H1 (cell line): ENCODE results near the gene RFPL1. TPM values are rescaled to one million over a fixed set of nuclear protein-coding genes. Genes with fewer than 3 reads are reported as not detected.

Experiments
- CTCF ChIA-PET: fragments of 300-600 bp; sonication (Branson Sonifier 250); formaldehyde crosslinking; loops from one replicate; lab custom pipeline; 2021; ENCODE audit not compliant: partially characterized antibody; lab: Charles Lee
- POLR2A ChIA-PET: fragments of 300-600 bp; sonication (Branson Sonifier 250); formaldehyde crosslinking; loops from one replicate; lab custom pipeline; 2021; ENCODE audit warnings: inconsistent platforms; ENCODE audit not compliant: partially characterized antibody; lab: Charles Lee
- DNase-seq, 2 experiments: peaks; one replicate each; pipeline versions ENCODE4 v3.0.0 to v3.0.0-alpha.2; 2010 to 2022; ENCODE audit warnings: low spot score in 2 of 2, low read depth in 1 of 2, mixed read lengths in 1 of 2
- FAIRE-seq: peaks from 2 replicates; lab custom pipeline; 2011; peaks lifted over from hg19 to GRCh38; lab: Jason Lieb, UNC
- H2AFZ ChIP-seq: 2 replicates; pipeline ENCODE4 v1.8.1; 2012; ENCODE audit warnings: low read length, inconsistent platforms
- H2AK5ac ChIP-seq: 2 replicates; pipeline ENCODE4 v1.6.1; 2013; ENCODE audit warnings: low read depth, low read length
- H2BK120ac ChIP-seq: replicated peaks from 2 replicates; pipeline ENCODE3; 2013; ENCODE audit warnings: low read depth, low read length, inconsistent platforms
- H2BK12ac ChIP-seq: 2 replicates; pipeline ENCODE4 v1.6.1; 2013; ENCODE audit warnings: low read depth, low read length
- H2BK15ac ChIP-seq: 2 replicates; pipeline ENCODE4 v1.6.1; 2013; ENCODE audit warnings: low read length
- H2BK20ac ChIP-seq: 2 replicates; pipeline ENCODE4 v1.6.1; 2013; ENCODE audit warnings: low read length
- H2BK5ac ChIP-seq: 2 replicates; pipeline ENCODE4 v1.6.1; 2013; ENCODE audit warnings: low read depth, low read length
- H3K14ac ChIP-seq: 2 replicates; pipeline ENCODE4 v1.6.1; 2013; ENCODE audit warnings: inconsistent platforms; ENCODE audit not compliant: insufficient read length
- H3K18ac ChIP-seq: 2 replicates; pipeline ENCODE4 v1.6.1; 2013; ENCODE audit warnings: low read length; ENCODE audit errors: extremely low read depth
- H3K23ac ChIP-seq: 2 replicates; pipeline ENCODE4 v1.6.1; 2013; ENCODE audit warnings: inconsistent platforms; ENCODE audit not compliant: insufficient read length
- H3K23me2 ChIP-seq: 2 replicates; pipeline ENCODE4 v1.6.1; 2013; ENCODE audit warnings: low read depth, low read length
- H3K27ac ChIP-seq: 2 replicates; pipeline ENCODE4 v1.6.1; 2011; ENCODE audit warnings: low read depth, low read length, inconsistent platforms
- H3K27me3 ChIP-seq, 4 experiments: replicated peaks in 1 of 4; 1 replicate in 1 of 4; 2 replicates in 3 of 4; pipeline versions ENCODE4 v1.6.1 to v1.8.1; 2011 to 2013; ENCODE audit warnings: low read length in 3 of 4, mild to moderate bottlenecking in 3 of 4, inconsistent platforms in 2 of 4, mixed read lengths in 2 of 4, moderate library complexity in 1 of 4; ENCODE audit not compliant: control insufficient read depth in 3 of 4, insufficient read depth in 3 of 4; ENCODE audit errors: extremely low read depth in 1 of 4
- H3K36me3 ChIP-seq, 4 experiments: 2 replicates each; pipeline versions ENCODE4 v1.6.1 to v1.8.1; 2011 to 2013; ENCODE audit warnings: mild to moderate bottlenecking in 4 of 4, low read length in 3 of 4, moderate library complexity in 2 of 4, control low read depth in 1 of 4, inconsistent platforms in 1 of 4; ENCODE audit not compliant: insufficient read depth in 4 of 4, control insufficient read depth in 2 of 4
- H3K4ac ChIP-seq: replicated peaks from 2 replicates; pipeline ENCODE3; 2013; ENCODE audit warnings: low read length, low read depth, mixed read lengths, inconsistent platforms; ENCODE audit not compliant: insufficient read length
- H3K4me1 ChIP-seq, 4 experiments: replicated peaks in 1 of 4; 1 replicate in 1 of 4; 2 replicates in 3 of 4; pipeline versions ENCODE4 v1.6.1 to v1.8.1; 2011 to 2013; ENCODE audit warnings: low read length in 3 of 4, inconsistent platforms in 2 of 4, mixed read lengths in 1 of 4; ENCODE audit not compliant: insufficient read depth in 4 of 4, control insufficient read depth in 3 of 4
- H3K4me2 ChIP-seq, 2 experiments: 2 replicates each; pipeline versions ENCODE4 v1.6.1 to v1.8.1; 2011 to 2013; ENCODE audit warnings: low read depth in 2 of 2, low read length in 2 of 2, control low read depth in 1 of 2, inconsistent platforms in 1 of 2, mild to moderate bottlenecking in 1 of 2; ENCODE audit not compliant: insufficient read depth in 1 of 2
- H3K4me3 ChIP-seq, 4 experiments: fragments of 200-600, 300-600 bp in 1 of 4; sonication (generic), shearing (Covaris generic), sonication (Bioruptor Twin) in 1 of 4; 2 replicates each; pipeline versions ENCODE4 v1.5.1 to v1.8.1; 2011 to 2016; ENCODE audit warnings: low read length in 4 of 4, low read depth in 3 of 4, control low read depth in 2 of 4, inconsistent platforms in 2 of 4, mild to moderate bottlenecking in 2 of 4, mixed read lengths in 1 of 4, moderate library complexity in 1 of 4; ENCODE audit not compliant: insufficient read depth in 2 of 4; ENCODE audit errors: extremely low read depth in 1 of 4
- H3K56ac ChIP-seq: replicated peaks from 2 replicates; pipeline ENCODE3; 2013; ENCODE audit warnings: low read depth, mild to moderate bottlenecking, mixed read lengths, low read length, inconsistent platforms; ENCODE audit not compliant: insufficient read length
- H3K79me1 ChIP-seq: 2 replicates; pipeline ENCODE4 v1.6.1; 2013; ENCODE audit warnings: low read depth, low read length, control low read depth
- H3K79me2 ChIP-seq, 2 experiments: 2 replicates each; pipeline versions ENCODE4 v1.6.1 to v1.8.1; 2012 to 2013; ENCODE audit warnings: low read length in 2 of 2, mild to moderate bottlenecking in 2 of 2, inconsistent platforms in 1 of 2; ENCODE audit not compliant: insufficient read depth in 2 of 2, control insufficient read depth in 1 of 2
- H3K9ac ChIP-seq, 4 experiments: replicated peaks in 1 of 4; 1 replicate in 1 of 4; 2 replicates in 3 of 4; pipeline versions ENCODE4 v1.6.1 to v1.8.1; 2011 to 2013; ENCODE audit warnings: low read depth in 3 of 4, low read length in 3 of 4, control low read depth in 2 of 4, mild to moderate bottlenecking in 2 of 4, moderate library complexity in 2 of 4, inconsistent platforms in 1 of 4; ENCODE audit errors: extremely low read depth in 1 of 4
- H3K9me3 ChIP-seq, 2 experiments: 2 replicates each; pipeline versions ENCODE4 v1.6.1 to v1.8.1; 2012 to 2013; ENCODE audit warnings: mild to moderate bottlenecking in 2 of 2, moderate library complexity in 2 of 2, control low read depth in 1 of 2, inconsistent platforms in 1 of 2, low read depth in 1 of 2, low read length in 1 of 2, mixed read lengths in 1 of 2; ENCODE audit not compliant: insufficient read depth in 2 of 2
- H4K20me1 ChIP-seq, 2 experiments: replicated peaks in 1 of 2; 2 replicates each; pipeline versions ENCODE3 to v1.8.1; 2011 to 2013; ENCODE audit warnings: inconsistent platforms in 2 of 2, low read length in 2 of 2, mild to moderate bottlenecking in 1 of 2; ENCODE audit not compliant: insufficient read depth in 2 of 2, control insufficient read depth in 1 of 2
- H4K5ac ChIP-seq: 2 replicates; pipeline ENCODE4 v1.6.1; 2013; ENCODE audit warnings: low read length, low read depth, mixed read lengths, inconsistent platforms; ENCODE audit not compliant: insufficient read length
- H4K8ac ChIP-seq: 2 replicates; pipeline ENCODE4 v1.8.0; 2013; ENCODE audit warnings: mild to moderate bottlenecking, moderate library complexity, low read length, inconsistent platforms; ENCODE audit not compliant: insufficient read depth; ENCODE audit errors: extremely low read depth
- H4K91ac ChIP-seq: replicated peaks from 2 replicates; pipeline ENCODE3; 2013; ENCODE audit warnings: low read length, mixed read lengths, inconsistent platforms; ENCODE audit not compliant: insufficient read length
- HDAC6 ChIP-seq: IDR thresholded peaks from one replicate; pipeline ENCODE4 v1.7.1; 2012; ENCODE audit warnings: low read depth, mild to moderate bottlenecking, inconsistent platforms, low read length, moderate library complexity
- POLR2AphosphoS5 ChIP-seq: IDR thresholded peaks from 2 replicates; pipeline ENCODE4 v1.6.1; 2011; ENCODE audit warnings: low read depth, low read length
- WGBS, 2 experiments: shearing (Covaris generic) in 1 of 2; methylation state at CpG; one replicate each; pipeline versions ENCODE4 v1.1.6 to v1.1.7; 2013 to 2015; ENCODE audit warnings: low lambda C conversion rate in 2 of 2, mixed read lengths in 2 of 2, inconsistent platforms in 1 of 2, low coverage in 1 of 2, missing lambda C conversion rate in 1 of 2; ENCODE audit not compliant: insufficient replicate concordance in 2 of 2, insufficient coverage in 1 of 2, insufficient read length in 1 of 2; ENCODE audit errors: extremely low coverage in 1 of 2, missing lambda C conversion rate in 1 of 2; 5-methylcytosine and 5-hydroxymethylcytosine counted together
- polyA plus RNA-seq, 7 experiments: library from polyadenylated mRNA; depleted of rRNA in 3 of 7; stranded (reverse) in 5 of 7; unstranded in 2 of 7; fragments of >200 nt in 5 of 7; fragments of 200-250 nt in 2 of 7; gene quantifications; 1 replicate in 5 of 7; 2 replicates in 1 of 7; 4 replicates in 1 of 7; pipeline versions ENCODE4 v1.2.1 to v1.2.3, GENCODE V29; 2011 to 2013; ENCODE audit warnings: missing spikeins in 2 of 7, mixed read lengths in 2 of 7
- total RNA-seq: library from RNA; stranded (reverse); fragmentation: NEBNext Ultra II Directional; extraction: Animal tissue kit (Norgen Biotek cat#: 25700); gene quantifications from 2 replicates; pipeline ENCODE4 v1.2.1, GENCODE V29; 2021
- TF ChIP-seq, protein P1 (sequence below): IDR thresholded peaks from 2 replicates; pipeline ENCODE4 v1.6.1; 2012; ENCODE audit warnings: inconsistent platforms

RFPL1 gene
- total and polyA plus RNA-seq, 2 of the 8 experiments (the other 6 are each of a cell fraction or from before 2014, with no cell fraction given), result not detected

- H4K5ac ChIP-seq, result no peak overlapping the region
- no peaks in the 10 kb centered on the region for H3K79me2 ChIP-seq
- H3K23ac ChIP-seq, result no peak overlapping the region
- FAIRE-seq (no peak), DNase-seq (no peak)
- no peak overlapping the region for H2AK5ac ChIP-seq
- H3K4me3 ChIP-seq, result no peak overlapping the region
- H2BK5ac ChIP-seq, result no peak overlapping the region
- no peaks in the 10 kb centered on the region for H3K79me1 ChIP-seq
- no peak overlapping the region for H2BK15ac ChIP-seq
- H3K18ac ChIP-seq, result no peak overlapping the region
- no peaks in the 10 kb centered on the region for H3K36me3 ChIP-seq
- H3K9me3 ChIP-seq, result no peaks in the 10 kb centered on the region
- H2BK20ac ChIP-seq, result no peak overlapping the region
- no peak overlapping the region for H2BK120ac ChIP-seq
- H4K8ac ChIP-seq, result no peak overlapping the region
- no peak overlapping the region for H4K91ac ChIP-seq
- H3K23me2 ChIP-seq, result no peaks in the 10 kb centered on the region
- H3K27me3 ChIP-seq, result no peaks in the 10 kb centered on the region
- H3K4me1 ChIP-seq, result no peaks in the 10 kb centered on the region
- no peak overlapping the region for H2AFZ ChIP-seq
- H3K9ac ChIP-seq, result no peak overlapping the region
- H3K4ac ChIP-seq, result no peak overlapping the region
- no peak overlapping the region for H3K4me2 ChIP-seq
- 84% methylated on average over 6 of the region's 6 CpGs; no CpG with 5 or more reads in 1 of the 2 experiments for WGBS, 2 experiments
- H3K56ac ChIP-seq, result no peak overlapping the region
- POLR2A ChIA-PET, result no interaction called here
- no peak overlapping the region for H3K14ac ChIP-seq
- no peak overlapping the region for H3K27ac ChIP-seq
- no peaks in the 10 kb centered on the region for H4K20me1 ChIP-seq
- H2BK12ac ChIP-seq, result no peak overlapping the region
- no peak for TF ChIP-seq POLR2AphosphoS5
- TF ChIP-seq, protein P1, sequence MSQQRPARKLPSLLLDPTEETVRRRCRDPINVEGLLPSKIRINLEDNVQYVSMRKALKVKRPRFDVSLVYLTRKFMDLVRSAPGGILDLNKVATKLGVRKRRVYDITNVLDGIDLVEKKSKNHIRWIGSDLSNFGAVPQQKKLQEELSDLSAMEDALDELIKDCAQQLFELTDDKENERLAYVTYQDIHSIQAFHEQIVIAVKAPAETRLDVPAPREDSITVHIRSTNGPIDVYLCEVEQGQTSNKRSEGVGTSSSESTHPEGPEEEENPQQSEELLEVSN, result no peak
- TF ChIP-seq HDAC6, result no peak
- CTCF ChIA-PET, result no interaction called here
Measured at GRCh38 chr22:29408940-29409339, 29.4 kb upstream of the RFPL1 start.
